GM12864 (cell line): Measurements from ENCODE around the gene NCKAP1.
"Not testable (repeated sequence)": the region's sequence is repeated elsewhere in the genome, so short reads cannot be mapped to it uniquely, and the experiment has no call there.

Experiments used
- DNase-seq: peaks from one replicate; pipeline ENCODE4 v3.0.0-alpha.2; 2011; ENCODE audit warnings: low read depth
- H3K4me3 ChIP-seq: 2 replicates; pipeline ENCODE4 v1.5.1; 2011; ENCODE audit warnings: mild to moderate bottlenecking, low read depth, low read length, control low read depth
- TF ChIP-seq, protein P1 (sequence below): IDR thresholded peaks from 2 replicates; pipeline ENCODE4 v1.5.1; 2011; ENCODE audit warnings: low read depth, mild to moderate bottlenecking, moderate library complexity, low read length, control low read depth, inconsistent platforms; ENCODE audit errors: missing control alignments

Gene NCKAP1

DNA sequence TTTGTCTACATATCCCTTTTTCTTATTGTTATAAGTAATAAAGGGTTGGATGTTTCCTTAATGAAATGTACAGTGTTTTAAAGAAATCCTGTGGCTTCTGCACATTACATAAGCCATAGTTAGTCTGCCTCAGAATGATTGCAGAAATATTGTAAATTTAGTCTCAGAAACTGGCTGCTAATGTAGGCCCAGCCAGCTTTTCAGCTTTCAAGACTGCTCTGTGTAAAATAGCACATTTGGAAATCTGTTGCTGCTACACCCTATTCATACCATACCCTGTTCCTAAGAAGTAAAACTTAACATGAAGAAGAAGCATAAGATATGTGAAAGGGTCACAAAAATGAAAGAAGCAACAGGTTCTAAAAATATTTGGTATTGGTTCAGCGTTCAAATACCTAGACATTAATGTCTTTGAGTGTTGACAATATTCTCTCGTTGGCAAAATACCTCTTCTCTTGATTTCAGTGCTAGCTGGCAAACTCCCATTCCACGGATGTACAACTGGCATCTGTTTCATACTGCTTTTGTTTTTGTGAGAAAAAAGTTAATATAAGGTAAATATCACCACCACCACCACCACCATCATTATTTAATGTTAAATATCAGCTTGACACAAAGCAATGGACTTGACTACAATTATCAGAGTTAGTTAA lies 19.2 kb upstream of the NCKAP1 start:
- TF ChIP-seq, protein P1, sequence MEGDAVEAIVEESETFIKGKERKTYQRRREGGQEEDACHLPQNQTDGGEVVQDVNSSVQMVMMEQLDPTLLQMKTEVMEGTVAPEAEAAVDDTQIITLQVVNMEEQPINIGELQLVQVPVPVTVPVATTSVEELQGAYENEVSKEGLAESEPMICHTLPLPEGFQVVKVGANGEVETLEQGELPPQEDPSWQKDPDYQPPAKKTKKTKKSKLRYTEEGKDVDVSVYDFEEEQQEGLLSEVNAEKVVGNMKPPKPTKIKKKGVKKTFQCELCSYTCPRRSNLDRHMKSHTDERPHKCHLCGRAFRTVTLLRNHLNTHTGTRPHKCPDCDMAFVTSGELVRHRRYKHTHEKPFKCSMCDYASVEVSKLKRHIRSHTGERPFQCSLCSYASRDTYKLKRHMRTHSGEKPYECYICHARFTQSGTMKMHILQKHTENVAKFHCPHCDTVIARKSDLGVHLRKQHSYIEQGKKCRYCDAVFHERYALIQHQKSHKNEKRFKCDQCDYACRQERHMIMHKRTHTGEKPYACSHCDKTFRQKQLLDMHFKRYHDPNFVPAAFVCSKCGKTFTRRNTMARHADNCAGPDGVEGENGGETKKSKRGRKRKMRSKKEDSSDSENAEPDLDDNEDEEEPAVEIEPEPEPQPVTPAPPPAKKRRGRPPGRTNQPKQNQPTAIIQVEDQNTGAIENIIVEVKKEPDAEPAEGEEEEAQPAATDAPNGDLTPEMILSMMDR: no peak
- no peak for DNase-seq
- H3K4me3 ChIP-seq: no peak overlapping the region

DNA sequence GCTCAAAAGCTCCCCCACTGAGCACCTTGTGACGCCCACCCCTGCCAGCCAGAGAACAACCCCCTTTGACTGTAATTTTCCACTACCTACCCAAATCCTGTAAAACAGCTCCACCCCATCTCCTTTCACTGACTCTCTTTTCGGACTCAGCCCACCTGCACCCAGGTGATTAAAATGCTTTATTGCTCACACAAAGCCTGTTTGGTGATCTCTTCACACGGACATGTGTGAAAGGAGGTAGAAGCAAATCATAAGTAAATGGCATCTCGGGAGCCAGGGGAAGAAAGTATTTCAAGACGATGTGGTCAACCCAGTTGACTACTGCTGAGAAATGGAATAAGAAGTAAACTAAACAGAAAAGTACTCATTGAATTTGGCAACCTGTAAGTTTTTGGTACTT lies 11.2 kb upstream of the NCKAP1 start:
- TF ChIP-seq, protein P1: no peak
- no peak for DNase-seq
- H3K4me3 ChIP-seq: no peak overlapping the region

DNA sequence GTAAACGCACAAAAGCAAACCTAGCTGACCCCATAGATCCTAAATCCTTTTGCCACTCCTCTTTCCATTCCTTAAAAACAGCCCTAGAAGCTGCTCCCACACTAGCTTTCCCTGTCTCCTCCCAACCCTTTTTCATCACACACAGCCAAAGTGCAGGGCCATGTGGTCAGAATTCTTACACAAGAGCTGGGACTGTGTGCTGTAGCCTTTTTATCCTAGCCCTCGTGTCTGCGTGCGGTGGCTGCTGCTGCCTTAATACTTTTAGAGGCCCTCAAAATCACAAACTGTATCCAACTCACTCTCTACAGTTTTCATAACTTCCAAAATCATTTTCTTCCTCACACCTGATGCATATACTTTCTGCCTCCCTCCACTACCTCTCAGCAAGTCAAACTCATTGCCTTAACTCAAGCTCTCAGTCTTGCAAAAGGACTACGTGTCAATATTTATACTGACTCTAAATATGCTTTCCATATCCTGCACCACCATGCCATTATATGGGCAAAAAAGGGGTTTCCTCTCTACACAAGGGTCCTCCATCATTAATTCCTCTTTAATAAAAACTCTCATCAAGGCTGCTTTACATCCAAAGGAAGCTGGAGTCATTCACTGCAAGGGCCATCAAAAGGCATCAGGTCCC lies 9.3 kb upstream of the NCKAP1 start:
- DNase-seq, H3K4me3 ChIP-seq: not testable (repeated sequence)

DNA sequence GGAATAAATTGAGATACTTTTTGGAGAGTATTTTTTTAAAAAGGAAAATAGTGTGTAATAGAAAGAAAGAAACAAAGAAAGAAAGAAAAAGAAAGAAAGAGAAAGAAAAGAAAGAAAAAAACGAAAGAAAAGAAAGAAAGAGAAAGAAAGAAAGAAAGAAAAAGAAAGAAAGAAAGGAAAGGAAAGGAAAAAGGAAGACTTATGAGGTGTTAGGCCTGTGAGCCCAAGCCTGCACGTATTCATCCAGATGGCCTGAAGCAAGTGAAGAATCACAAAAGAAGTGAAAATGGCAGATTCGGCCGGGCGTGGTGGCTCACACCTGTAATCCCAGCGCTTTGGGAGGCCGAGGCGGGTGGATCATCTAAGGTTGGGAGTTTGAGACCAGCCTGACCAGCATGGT lies 5.3 kb upstream of the NCKAP1 start:
- H3K4me3 ChIP-seq, DNase-seq: not testable (repeated sequence)

DNA sequence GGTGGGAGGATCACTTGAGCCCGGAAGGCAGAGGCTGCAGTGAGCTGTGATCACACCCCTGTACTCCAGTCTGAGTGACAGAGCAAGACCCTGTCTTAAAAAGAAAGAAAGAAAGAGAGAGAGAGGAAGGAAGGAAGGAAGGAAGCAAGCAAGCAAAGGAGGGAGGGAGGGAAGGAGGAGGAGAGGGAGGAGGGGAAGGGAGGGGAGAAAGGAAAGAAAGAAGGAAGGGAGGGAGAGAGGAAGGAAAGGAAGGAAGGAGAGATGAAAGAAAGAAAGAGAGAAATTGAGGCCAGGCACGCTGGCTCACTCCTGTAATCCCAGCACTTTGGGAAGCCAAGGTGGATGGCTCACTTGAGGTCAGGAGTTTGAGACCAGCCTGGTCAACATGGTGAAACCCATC lies 2.3 kb upstream of the NCKAP1 start:
- TF ChIP-seq, protein P1: no peak
- H3K4me3 ChIP-seq: no peak overlapping the region
- DNase-seq: no peak

DNA sequence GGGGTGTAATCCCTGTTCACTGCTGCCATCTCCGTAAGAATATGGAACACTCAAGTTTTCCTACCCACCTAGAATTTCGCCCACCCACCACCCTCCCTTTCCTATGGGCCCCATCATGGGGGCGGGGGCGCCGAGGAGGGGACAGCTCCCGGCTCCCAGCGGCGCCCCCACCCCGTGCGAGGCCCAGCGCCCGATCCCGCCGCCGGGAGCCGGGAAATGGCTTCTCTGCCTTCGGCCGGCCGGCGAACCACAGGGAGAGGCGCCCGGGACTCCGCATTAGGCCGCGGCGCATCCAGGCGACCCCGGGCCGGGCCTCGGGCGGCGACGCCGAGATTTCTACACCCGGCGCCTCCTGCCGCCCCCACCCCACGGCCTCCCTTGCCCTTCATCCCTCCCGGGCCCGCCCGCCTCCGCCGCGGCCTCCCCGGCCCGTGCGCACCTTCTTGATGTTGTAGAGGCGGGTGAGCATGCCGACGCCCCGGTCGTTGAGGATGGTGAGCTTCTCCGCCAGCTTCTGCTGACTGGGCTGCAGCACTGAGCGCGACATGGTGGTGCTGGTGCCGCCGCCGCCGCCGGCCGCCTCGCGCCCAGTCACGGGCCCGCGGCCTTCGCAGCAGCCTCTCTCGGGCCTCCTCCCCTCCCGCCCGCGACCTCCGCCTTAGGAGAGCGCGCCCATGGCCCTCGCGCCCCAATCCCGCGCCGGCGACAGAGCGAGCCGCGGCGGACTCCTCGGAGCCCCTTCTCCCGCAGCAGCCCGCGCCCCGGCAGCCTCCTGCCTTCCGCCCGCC lies 510 bp downstream of the NCKAP1 start:
- no peak for DNase-seq
- TF ChIP-seq, protein P1: no peak

DNA sequence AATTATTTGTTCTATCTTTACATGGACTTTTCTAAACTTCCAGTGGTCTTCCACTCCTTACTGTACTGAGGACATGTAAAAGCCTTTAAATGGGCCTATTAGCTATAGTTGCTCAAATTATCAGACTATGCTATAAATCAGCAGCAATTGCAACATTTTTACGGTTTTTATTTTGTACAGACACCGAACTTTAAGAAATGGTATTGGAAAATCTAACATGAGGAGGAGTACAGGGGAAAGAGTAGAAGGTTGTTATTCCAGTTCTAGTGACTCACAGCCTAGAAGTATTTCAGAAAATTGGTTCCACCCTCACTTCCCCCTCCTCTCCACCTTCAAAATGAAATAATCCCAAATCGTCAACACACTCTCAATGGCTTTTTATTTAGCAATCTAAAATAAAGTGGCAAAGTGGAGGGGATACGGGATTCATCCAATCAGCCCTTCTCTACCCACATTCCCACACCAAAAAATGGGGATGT lies 1.1 kb downstream of the NCKAP1 start:
- DNase-seq: no peak
- H3K4me3 ChIP-seq: peak overlapping the region; percentile 69
- TF ChIP-seq, protein P1: no peak

More for the DNA sequence above, 510 bp downstream of the NCKAP1 start:
- peak overlapping the region; percentile 69 for H3K4me3 ChIP-seq
